Coronary artery (tissue), 2 donors: ENCODE results near the gene MTMR12.
A peak's percentile ranks its signal among the peaks of the same experiment; 100 is the strongest.

Experiments
- DNase-seq: peaks from one replicate; pipeline ENCODE4 v3.0.0-alpha.2; 2017; ENCODE audit warnings: low spot score
- H3K27ac ChIP-seq, 2 donors: fragments of 200-600 bp; sonication (generic); one replicate each; pipeline ENCODE4 v1.5.1; 2016 to 2019
- H3K4me3 ChIP-seq: fragments of 200-600 bp; sonication (generic); 2 replicates; pipeline ENCODE4 v1.5.1; 2016; ENCODE audit warnings: mild to moderate bottlenecking, moderate library complexity
- CTCF ChIP-seq: fragments of 200-600 bp; sonication (generic); IDR thresholded peaks from one replicate; pipeline ENCODE4 v1.5.1; 2019; ENCODE audit warnings: antibody characterized with exemption

The MTMR12 gene

GRCh38 chr5:32279223-32279622 lies 33.5 kb downstream of the MTMR12 start:
- DNase-seq = no peak
- Histone ChIP-seq H3K4me3 (no peak overlapping the region), H3K27ac (no peak overlapping the region)
- TF ChIP-seq CTCF = no peak

GRCh38 chr5:32278406-32278805 lies 34.3 kb downstream of the MTMR12 start:
- DNase-seq = no peak

GRCh38 chr5:32277798-32278197 lies 34.9 kb downstream of the MTMR12 start:
- Histone ChIP-seq H3K4me3 (no peak overlapping the region), H3K27ac (no peak overlapping the region)
- TF ChIP-seq CTCF = no peak
- DNase-seq = no peak

More at GRCh38 chr5:32278406-32278805, 34.3 kb downstream of the MTMR12 start:
- Histone ChIP-seq H3K27ac (no peak overlapping the region), H3K4me3 (no peak overlapping the region)
- TF ChIP-seq CTCF = no peak

GRCh38 chr5:32276173-32276853 lies 36.4 kb downstream of the MTMR12 start:
- TF ChIP-seq CTCF = no peak
- no peak overlapping the region for H3K4me3 ChIP-seq
- peak overlapping the region in 1 of 2 donors; percentile 63 for H3K27ac ChIP-seq
- DNase-seq = no peak

GRCh38 chr5:32275396-32275741 lies 37.4 kb downstream of the MTMR12 start:
- TF ChIP-seq CTCF = no peak
- Histone ChIP-seq H3K4me3 (no peak overlapping the region), H3K27ac (peak overlapping the region in 1 of 2 donors; percentile 21)
- DNase-seq = no peak

GRCh38 chr5:32274548-32275395 lies 38.0 kb downstream of the MTMR12 start:
- no peak for DNase-seq
- no peak overlapping the region for H3K4me3 ChIP-seq
- H3K27ac ChIP-seq = peak overlapping the region in 1 of 2 donors; percentile 21

More at GRCh38 chr5:32274548-32275395, 38.0 kb downstream of the MTMR12 start:
- TF ChIP-seq CTCF = no peak
